ENCODE measurements around the gene ANKRD55.

ANKRD55 gene

DNA sequence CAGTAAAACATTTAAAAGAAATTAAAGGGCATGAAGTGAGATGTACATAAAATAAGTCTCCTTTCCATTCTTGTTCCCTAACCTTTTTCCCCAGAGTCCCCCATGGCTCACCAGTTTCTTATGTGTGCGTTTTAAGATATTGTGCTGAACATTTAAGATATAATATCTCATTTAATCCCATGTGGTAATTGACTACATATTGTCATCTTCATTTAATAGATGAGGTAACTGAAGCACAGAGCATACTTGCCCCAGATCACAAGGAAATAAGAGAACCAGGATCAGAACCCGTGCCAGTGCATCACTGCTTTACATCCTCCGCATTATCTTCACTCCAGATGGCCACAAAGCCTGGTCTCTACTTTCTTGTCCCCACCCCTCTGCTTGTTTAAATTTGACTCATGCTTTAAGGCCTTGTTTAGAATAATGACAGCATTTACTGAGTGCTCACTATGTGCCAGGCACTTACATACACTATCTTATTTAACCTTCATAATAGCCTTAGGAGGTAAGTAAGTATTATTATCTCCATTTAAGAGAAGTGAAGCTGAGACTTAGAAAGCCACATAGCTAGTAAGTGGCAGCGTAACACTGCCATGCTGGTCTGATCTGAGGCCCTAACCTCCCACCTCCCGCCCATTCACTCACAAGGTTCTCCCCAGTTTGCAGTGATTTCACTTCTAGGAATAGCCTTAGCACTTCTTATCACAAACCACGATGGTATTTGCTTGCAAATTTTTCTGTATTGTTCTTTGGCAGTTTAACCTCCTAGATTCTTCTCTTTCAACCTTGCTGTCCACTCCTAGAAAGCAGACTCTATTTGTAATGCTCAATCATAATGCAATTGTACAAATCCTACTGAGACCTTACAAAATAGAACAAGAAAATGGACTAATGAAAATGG, 160.0 kb downstream of the ANKRD55 start:
- no peak for DNase-seq

DNA sequence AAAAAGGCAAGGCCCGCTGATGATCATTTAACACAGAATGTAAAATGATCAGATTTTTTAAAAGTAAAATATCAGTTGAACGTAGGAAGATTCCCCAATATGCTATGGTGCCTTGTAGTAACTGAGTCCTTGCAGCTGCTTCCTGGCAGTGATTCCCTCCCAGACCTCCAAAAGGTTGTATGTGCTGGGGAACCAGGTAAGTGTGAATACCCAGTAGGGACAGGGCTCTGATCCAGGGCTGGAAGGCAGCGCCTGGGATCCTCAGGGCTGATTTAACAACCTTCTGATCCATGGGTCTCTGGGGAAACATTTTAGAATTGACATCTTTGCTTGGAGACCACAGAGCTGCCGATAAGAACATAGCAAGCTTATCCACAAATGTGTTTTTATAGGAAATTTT, 161.7 kb downstream of the ANKRD55 start:
- no peak for DNase-seq

DNA sequence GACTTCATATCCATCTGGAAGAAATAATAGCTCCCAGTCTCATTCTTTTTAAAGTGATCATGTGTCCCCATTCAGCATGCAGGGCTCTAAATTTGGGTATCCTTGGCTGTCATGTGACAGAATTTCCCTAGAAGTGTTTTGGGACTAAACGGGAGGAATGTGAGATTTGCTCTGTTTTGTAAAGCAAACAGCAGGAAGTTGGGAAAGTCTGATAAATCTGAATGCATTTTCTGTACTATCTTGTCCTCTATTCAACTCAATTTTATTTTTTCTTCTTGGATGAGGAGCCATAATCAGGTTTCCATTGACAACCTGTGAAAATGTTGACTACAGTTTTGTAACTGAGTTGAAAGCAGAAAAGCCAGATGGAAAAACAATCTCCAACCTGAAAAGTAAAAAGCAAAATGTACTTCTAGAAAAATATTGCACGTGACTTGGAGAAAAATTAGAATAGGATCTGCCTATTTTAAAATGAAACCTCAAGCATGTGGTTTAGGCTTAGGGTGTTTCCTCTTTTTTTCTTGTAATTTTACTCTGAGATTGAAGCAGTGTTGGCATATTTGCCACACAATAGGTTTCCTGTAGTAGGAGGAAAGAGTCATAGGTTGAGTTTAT, 162.2 kb downstream of the ANKRD55 start:
- DNase-seq, result no peak

DNA sequence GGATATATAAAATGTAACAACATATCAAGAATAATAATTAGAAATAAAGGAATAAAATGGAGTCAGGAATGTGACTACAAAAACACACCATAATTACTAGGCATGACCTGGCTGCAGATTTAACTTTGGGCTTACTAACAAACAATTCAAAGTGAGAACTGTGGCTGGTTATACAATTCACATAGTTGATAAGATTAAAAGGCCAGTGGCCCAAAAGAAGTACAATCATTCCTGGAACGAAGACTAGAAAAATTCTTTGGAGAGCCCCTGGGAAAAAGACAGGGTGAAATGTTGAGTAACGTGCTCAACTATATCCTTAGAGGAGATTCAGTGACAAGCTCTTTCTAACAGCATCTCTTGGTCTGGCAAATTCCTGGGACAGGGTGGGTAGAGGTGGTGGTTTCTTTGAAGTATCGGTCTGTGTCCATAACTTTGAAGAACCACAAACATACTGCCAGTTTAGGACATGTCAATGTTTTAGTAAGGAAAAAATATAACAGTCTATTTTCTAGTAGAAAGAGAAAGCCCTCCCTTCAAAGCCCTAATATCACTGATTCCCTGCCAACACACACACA, 163.4 kb downstream of the ANKRD55 start:
- DNase-seq, result no peak

DNA sequence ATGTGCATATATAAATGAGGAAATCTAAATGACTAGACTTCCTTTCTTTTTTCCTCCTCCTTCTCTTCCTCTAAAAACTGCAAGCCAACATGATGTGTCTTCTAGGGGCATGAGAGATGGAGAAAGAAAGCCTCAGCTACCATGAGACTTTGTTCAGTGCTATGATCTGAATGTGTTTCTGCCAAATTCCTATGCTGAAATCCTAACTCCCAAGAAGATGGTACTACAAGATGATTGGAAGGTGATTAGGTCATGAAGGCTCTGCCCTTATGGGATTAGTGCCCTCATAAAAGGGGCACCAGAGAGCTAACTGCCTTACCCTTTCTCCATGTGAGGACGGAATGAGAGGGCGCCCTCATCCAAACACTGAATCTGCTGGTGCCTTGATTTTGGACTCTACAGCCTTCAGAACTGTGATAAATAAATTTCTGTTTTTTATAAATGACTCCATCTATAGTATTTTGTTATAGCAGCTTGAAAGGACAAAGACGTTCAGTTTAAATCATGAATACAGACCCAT, 166.1 kb downstream of the ANKRD55 start:
- DNase-seq, result no peak

DNA sequence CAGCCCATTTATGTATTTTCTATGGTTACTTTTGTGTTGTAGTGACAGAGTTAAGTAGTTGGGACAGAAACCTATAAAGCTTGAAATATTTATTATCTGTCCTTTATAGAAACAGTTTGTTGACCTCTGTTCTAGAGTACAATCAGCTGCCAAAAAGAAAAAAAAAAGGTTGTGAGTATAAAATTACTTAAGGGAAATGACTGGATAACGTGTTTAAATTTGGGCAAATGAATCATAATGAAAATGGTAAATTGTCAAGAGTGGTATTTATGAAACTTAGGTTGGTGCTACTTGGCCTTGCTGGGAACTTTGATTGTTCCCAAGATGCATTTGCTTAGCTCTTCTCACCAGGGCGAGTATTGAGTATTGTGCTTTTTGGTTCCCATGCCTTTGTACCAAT, 168.1 kb downstream of the ANKRD55 start:
- DNase-seq, result no peak

DNA sequence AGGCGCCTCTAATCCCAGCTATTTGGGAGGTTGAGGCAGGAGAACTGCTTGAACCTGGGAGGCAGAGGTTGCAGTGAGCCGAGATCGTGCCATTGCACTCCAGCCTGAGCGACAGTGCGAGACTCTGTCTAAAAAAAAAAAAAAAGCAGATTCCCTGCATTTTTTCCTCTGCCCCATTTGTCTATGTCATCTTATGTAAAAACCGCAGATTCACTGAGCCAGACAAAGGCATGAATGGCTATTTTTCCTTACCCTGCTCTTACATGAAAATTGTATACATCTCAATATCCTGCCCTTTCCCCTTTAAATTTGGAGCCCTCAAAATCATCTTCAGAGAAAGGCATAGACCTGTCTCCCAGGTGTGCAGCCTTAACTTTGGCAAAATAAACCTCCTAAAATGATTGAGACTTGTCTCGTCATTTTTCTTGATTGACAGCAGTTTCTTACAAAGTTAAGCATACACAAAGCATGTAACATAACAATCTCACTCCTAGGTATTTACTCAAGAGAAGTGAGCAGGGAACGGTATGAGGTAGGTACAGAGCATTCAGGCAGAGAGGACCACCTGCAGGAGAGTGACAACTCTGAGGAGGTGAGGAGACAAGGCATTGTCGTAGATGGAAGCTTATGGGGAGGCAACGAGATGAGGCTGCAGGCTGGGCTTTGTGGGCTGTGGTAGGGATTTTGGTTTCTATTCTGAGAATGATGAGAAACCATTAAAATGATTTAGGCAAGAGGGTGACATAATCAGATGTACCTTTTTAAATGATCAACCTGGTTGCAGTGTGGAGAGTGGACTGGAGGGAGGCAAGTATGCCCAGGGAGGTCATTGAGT, 172.6 kb downstream of the ANKRD55 start:
- DNase-seq, result no peak

DNA sequence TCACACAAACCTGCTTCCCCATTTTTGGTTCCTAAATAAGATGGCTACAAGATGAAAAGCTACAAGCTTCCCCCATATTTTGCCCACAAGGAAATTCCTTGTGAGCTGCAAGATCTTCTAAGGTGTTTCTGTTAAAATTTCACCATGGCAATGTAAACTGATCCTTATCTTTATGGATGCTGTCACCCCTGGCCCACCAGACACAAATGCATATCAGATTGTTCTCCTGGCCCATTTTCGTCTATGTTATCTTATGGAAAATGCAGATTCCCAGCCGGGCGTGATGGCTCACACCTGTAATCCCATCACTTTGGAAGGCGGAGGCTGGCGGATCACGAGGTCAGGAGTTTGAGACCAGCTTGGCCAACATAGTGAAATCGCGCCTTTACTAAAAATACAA, 173.3 kb downstream of the ANKRD55 start:
- DNase-seq, result no peak

DNA sequence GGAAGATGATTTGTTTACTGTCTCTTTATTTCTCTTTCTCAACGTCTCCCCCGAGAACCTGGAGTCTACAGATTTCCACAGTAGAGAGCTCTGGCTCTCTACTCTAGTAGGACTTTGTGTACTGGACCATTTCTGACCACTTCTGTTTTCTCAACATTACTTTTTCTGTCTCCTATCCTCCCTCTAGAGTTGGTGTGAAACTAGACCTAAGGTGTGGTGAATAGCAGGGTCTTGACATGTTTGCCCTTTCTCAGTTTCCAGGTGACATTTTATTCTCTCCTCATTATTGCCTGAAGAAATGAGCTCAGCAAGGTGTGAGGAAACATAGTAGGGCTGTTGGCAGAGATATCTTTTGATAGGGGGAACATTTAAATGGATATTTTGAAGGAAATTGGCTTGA, 176.3 kb downstream of the ANKRD55 start:
- DNase-seq, result no peak

DNA sequence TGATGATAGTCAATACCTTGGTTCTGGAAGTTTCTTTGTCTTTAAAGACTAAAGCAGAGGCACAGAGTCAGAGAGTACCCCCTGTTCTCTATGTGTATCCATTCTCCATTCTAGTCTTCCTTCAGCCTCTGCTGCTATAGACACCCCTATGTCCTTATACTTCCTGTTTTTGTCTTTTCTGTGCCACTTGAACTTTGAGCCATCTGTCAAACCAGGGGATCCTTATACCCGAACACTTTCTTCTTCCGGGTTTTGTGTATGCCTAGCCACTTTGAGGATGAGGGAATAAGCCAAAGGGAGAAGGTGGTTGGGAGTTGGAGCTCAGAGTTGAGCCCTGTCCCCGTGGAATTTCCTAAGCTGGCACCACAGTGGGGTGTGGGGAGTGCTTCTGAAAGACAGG, 177.3 kb downstream of the ANKRD55 start:
- DNase-seq, result no peak

DNA sequence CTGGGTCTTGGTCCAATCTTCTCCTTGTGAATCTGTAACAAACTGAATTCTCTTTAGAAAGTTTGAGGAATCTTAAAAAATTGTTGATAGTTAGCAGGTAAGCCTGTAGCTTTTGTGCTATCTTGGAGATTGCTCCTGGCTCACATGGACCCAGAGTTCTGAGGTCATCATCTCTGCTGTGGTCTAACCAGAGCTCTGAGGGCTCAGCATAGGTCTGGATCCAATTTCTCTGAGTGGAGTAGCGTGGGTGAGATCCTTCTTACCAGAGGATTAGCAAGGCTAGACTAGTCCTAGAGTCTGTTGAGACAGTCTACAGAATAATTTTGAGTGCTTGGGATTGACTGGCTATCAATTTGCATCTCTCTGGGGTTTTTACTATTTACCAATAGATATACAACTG, 177.8 kb downstream of the ANKRD55 start:
- no peak for DNase-seq

DNA sequence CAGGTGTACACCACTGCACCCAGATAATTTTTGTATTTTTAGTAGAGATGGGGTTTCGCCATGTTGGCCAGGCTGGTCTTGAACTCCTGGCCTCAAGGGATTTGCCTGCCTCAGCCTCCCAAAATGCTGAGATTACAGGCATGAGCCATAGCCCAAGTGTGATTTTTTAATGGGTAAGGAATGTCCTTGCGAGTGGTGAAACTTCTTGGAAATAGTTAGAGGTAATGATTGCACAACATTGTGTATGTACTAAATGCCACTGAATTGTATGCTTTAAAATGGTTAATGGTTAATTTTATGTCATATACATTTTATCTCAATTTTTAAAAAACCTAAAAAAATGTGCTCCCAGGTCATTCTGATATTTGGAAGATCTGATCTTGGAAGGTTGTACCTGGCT, 178.5 kb downstream of the ANKRD55 start:
- DNase-seq, result no peak

DNA sequence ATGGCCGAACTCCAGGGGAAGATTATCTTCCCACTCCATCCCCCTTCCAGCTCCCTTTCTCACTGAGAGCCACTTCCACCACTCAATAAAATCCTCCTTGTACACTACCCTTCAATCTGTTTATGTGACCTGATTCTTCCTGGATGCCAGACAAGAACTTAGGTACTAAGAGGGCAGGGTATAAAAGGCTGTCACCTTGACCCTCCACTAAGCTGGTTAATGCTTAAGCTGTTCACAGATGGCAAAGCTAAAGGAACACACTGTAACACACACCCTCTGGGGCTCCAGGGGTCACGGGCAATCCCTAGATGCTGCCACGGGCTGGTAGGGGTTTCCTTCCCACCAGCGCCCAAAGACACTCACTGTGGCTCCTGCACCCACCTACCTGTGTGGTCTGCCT, 179.8 kb downstream of the ANKRD55 start:
- no peak for DNase-seq

DNA sequence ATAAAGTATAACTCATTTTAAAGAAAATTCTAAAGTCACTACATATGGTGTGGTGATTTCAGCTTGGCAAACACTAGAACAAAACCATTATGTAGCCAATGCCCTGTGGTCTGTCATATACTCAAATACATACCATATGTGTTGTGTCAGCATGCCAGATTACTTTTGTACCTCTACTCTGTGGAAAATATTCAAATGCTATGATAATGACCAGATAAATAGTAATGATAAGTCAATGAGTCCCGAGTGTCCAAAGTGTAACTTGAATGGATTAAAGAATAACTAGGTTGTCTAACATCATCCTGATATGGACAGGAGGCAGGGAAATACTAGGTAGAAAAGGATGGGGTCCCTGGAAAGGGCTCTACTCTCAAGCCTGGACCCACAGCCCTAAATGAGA, 180.4 kb downstream of the ANKRD55 start:
- no peak for DNase-seq

DNA sequence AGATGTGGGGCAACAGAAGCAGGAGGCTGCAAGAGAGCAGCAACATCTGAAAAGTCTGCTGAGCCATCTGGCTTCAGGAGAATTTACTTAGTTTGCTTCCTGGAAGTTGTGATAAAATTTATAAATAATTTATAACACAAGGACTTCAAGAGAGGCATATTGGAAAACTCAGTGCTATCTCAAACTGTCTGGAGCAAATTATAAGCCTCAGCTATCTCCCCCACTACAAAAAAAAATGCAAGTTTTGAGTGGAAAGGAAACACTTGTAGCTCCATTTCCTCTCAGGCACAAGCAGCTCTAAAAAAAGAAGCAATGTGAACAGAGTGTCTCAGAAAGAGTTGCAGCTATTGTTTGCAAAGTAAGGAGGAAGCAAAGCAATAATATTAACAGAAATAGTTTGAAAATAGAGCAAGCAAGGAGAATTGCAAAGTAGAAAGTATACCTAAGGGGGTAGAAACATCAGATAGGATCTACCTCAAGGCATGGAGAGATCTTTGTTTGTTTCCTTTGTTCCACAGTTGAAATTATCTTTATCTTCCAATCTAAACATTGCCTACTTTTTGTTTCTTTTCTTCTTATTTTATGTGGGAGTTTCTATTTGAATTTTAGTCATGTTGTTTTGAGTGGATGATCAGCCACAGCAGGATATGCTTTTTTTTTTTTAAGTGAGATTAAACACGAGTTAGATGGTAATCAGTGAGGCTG, 182.4 kb downstream of the ANKRD55 start:
- DNase-seq, result no peak
